ENCODE results near the gene SLC47A2. TPM values are rescaled to one million over a fixed set of nuclear protein-coding genes. Genes with fewer than 3 reads are reported as not detected.

SLC47A2 gene
- total and polyA plus RNA-seq, 9 of the 15 experiments (the other 6 are each of a cell fraction or from before 2014, with no cell fraction given), result not detected

DNA sequence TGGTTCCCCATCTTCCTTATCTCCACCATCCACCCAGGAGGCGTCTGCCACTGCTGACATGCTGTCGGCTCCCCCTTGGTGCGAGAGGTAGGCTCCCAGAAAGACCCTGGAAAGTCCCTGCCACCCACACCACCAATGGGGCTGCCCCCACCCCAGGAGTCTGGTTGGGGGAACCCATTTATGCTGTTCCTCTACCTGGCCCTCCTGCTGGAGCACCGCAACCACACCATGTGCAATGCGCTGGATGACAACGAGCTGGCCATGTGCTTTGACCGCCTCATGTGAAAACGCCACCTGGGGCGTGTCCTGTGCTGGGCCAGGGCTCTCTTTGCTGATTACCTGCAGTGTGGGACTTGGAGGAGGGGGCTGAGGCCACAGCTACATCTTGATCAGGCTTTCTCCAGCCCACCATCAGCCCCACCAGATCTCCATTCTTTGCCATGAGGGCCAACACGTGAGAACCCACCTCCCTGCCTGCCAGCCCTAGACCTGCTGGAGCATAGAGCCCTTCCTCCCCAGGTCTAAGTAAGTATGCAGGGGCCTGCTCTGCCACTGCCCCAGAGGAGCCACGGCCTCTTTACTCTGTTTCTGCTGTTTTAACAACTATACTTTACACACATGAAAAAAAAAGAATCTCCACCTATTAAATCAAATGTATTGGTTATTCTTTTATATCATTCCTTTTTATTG lies 39.6 kb upstream of the SLC47A2 start:
- FAIRE-seq (no peak), ATAC-seq (no peak), DNase-seq (ENCODE audit: extremely low read depth in 1 of 4, low spot score in 3 of 4) (no peak)
- Histone ChIP-seq H2AFZ (ENCODE audit: low read depth, low read length) (no peak overlapping the region), H3K4me2 (ENCODE audit: insufficient read depth, low read length) (no peak overlapping the region), H3K9ac (ENCODE audit: insufficient read depth in 1 of 2, low read depth in 2 of 2, low read length in 2 of 2) (no peak overlapping the region), H3K27me3 (ENCODE audit: control insufficient read depth in 2 of 2, insufficient read depth in 2 of 2, low read length in 2 of 2) (peaks cover 5 to 37% of the 10 kb centered on the region in 2 experiments; a peak in 3 of 5 replicates), H3K4me3 (no peak overlapping the region), H3K9me3 (replicated peaks; ENCODE audit: control insufficient read depth, insufficient read depth, low read depth, low read length) (no peaks in the 10 kb centered on the region), H3K9me1 (ENCODE audit: control insufficient read depth, insufficient read depth, low read length) (no peaks in the 10 kb centered on the region), H3K4me1 (replicated peaks in 1 of 2; ENCODE audit: control insufficient read depth in 2 of 2, insufficient read depth in 2 of 2, low read length in 2 of 2) (no peaks in the 10 kb centered on the region; a peak in 1 of 5 replicates), H3K79me2 (ENCODE audit: control insufficient read depth, insufficient read depth, low read length) (no peaks in the 10 kb centered on the region), H4K20me1 (replicated peaks; ENCODE audit: control insufficient read depth, insufficient read depth, low read length) (no peaks in the 10 kb centered on the region), H3K27ac (ENCODE audit: extremely low read depth, low read depth, low read length) (no peak overlapping the region), H3K36me3 (ENCODE audit: control insufficient read depth, insufficient read depth, low read length) (no peaks in the 10 kb centered on the region)
- TF ChIP-seq POLR2H (tag; IDR thresholded peaks at IDR 0.05; ENCODE audit: low read depth) (no peak), PURB (CRISPR knock-in tag; IDR thresholded peaks at IDR 0.05; ENCODE audit: low read depth) (no peak), CCNT2 (IDR thresholded peaks at IDR 0.05; ENCODE audit: borderline replicate concordance, extremely low read depth, insufficient read length, low read depth, low read length) (no peak), NCOA1 (IDR thresholded peaks at IDR 0.05; ENCODE audit: low read depth) (no peak), TRIM28 (IDR thresholded peaks at IDR 0.05) (no peak), CREB1 (IDR thresholded peaks at IDR 0.05) (no peak), CREB1 (CRISPR knock-in tag; IDR thresholded peaks at IDR 0.05) (no peak), ADNP (tag; IDR thresholded peaks at IDR 0.05) (no peak), UBTF (IDR thresholded peaks at IDR 0.05; ENCODE audit: borderline replicate concordance in 1 of 2, low read depth in 2 of 2, low read length in 2 of 2) (no peak)
- TF ChIP-seq, protein P1, sequence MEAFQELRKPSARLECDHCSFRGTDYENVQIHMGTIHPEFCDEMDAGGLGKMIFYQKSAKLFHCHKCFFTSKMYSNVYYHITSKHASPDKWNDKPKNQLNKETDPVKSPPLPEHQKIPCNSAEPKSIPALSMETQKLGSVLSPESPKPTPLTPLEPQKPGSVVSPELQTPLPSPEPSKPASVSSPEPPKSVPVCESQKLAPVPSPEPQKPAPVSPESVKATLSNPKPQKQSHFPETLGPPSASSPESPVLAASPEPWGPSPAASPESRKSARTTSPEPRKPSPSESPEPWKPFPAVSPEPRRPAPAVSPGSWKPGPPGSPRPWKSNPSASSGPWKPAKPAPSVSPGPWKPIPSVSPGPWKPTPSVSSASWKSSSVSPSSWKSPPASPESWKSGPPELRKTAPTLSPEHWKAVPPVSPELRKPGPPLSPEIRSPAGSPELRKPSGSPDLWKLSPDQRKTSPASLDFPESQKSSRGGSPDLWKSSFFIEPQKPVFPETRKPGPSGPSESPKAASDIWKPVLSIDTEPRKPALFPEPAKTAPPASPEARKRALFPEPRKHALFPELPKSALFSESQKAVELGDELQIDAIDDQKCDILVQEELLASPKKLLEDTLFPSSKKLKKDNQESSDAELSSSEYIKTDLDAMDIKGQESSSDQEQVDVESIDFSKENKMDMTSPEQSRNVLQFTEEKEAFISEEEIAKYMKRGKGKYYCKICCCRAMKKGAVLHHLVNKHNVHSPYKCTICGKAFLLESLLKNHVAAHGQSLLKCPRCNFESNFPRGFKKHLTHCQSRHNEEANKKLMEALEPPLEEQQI (IDR thresholded peaks at IDR 0.05), result no peak
- ChIA-PET CTCF (ENCODE audit: low intra/inter-chr PET ratio) (no interaction called here), POLR2A (no interaction called here)
- intact Hi-C loops (cut with micrococcal nuclease), result no loop called here
- no TSS peak for BruUV-seq (replicated peaks)
- WGBS (ENCODE audit: insufficient coverage, low coverage, missing lambda C conversion rate), result 0% methylated on average over 10 of the region's 11 CpGs
- in situ Hi-C loops (cut with MboI), result no loop called here
